GM18951 (cell line): ENCODE measurements around the gene GLRX.

ENCODE experiments used
- POLR2A ChIP-seq: IDR thresholded peaks from 4 replicates; pipeline ENCODE4 v1.6.1; 2011; ENCODE audit warnings: mild to moderate bottlenecking; ENCODE audit not compliant: insufficient read length, insufficient read depth; ENCODE audit errors: extremely low read depth
- in situ Hi-C: fragments of 300-500 bp; cut with MboI; formaldehyde crosslinking; loops from one replicate; pipeline ENCODE4 v1.12.0; 2022; ENCODE audit warnings: low sequenced_read_pairs, mixed read lengths, inconsistent platforms; ENCODE audit not compliant: unreplicated experiment

Gene GLRX

DNA sequence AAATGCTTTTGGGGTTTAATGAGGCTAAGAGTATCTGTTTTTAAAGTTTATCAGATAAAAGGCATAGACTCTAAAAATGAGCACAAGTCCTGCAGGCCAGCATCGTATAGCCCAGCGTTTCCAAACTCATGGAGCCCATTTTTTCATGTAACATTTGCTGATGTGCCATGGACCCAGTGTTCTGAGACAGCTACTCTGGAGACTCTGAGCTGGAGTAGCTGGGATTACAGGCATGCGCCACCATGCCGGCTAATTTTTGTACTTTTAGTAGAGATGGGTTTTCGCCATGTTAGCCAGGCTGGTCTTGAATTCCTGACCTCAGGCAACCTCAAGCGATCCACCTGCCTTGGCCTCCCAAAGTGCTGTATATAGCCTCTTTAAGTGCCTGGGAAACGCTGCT lies 15.8 kb downstream of the GLRX start:
- no peak for TF ChIP-seq POLR2A
- in situ Hi-C loops = no loop called here

DNA sequence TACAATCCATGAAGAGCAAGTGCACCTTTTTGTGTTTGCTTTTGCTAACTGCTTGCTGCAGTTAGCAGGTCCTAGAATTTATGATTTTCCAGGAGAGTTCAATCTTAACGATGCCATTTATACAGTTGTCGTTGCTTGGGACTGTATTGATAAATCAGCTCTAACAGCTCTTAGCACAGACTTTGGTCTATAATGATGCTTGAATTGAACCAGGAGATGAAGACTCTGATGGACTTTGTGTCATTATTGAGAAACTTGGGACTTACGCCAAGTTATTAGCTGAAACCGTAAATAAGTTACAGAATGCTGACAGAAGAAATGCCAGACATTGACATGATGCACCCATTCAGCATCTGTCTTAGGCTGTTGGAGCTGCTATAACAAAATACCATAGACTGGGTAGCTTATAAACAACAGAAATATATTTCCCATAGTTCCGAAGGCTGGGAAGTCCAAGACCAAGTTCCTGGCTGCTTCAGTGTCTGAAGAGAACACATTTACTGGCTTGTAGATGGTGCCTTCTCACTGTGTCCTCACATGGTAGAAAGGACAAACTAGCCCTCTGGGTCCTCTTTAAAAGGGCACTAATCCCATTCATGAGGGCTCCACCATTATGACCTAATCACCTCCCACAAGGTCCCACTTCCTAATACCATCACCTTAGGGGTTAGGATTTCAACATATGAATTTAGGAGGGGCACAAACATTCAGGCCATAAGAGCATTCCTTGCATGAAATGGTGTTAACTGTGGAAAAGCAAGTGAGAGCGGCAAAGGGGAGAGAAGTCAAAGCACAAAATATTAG lies 17.6 kb downstream of the GLRX start:
- TF ChIP-seq POLR2A = no peak
- in situ Hi-C loops = no loop called here

DNA sequence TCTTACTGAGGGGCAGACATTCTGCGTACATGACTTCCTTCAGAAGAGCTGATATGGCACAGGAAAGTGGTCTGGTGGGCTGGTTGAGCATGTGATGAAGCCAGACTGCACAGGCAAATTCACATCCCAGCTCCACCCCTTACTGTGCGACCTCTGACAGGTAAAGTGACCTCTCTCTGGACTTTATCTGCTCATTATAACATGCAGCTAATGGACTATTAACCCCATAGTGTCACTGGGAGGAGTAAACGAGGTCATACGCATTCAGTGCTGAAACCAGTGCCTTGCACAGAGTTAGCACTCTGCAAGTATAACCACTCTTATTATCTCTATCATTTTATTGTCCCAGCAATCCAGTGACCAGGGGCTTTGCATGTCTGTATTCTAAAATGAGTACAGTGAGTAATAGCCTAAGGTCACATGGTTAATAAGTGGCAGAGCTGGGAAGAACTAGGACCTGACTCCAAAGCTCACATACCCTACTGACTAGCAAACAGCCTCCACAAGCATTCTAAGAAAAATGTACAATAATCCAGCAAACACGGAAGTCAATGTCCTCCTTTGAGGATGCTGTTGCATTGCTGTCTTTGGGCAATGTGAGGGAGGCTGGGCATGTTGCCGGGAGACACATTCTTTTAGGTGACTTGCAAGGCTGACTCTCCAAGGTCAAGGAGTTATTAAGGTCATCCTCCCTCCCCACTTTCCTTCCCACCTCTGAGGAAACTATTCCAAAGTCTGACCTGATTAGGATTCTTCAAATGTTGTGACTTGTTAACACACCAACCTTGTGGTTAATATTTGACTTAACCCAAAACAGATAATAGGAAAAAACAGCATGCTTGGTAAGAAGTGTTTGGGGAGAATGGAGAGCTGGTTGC lies 19.0 kb downstream of the GLRX start:
- no peak for TF ChIP-seq POLR2A
- in situ Hi-C loops = no loop called here

DNA sequence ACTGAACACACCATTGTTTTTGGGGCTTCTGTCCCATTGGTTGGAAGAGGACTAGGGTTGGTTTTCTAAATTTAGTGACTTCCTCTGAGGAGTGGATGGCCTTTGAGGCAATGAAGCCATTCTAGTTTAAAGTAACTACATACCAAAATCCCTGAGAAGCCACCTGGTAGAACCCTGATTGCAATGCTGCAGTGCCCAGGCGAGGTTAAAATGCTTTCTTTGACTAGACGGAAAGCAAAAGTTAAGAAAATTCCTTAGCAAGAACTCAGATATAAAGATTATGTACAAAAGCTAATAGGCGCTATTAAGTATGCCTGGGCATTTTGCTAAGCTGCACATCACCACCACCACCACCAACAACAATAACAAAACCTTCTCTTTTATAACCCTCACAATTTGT lies 20.6 kb downstream of the GLRX start:
- in situ Hi-C loops = no loop called here
- no peak for TF ChIP-seq POLR2A

DNA sequence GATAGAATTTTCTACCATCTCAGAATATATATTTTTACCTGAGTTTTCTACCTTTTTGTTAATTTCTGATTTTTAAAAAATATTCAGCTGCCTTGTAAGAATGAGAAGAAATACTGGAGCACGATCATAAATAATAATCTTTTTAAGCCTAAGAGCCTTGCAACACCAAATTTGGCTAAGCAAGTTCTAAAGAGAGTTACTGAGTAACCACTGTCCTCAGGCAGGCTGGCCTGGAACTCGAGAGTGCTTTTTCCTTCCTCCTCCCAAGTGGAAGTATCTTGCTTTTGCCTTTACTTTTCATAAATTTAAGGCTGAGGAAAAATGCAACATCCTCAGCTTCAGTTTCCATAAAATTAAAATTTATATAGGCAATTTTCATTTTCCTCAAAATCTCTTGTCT lies 21.0 kb downstream of the GLRX start:
- no peak for TF ChIP-seq POLR2A
- in situ Hi-C loops = no loop called here

DNA sequence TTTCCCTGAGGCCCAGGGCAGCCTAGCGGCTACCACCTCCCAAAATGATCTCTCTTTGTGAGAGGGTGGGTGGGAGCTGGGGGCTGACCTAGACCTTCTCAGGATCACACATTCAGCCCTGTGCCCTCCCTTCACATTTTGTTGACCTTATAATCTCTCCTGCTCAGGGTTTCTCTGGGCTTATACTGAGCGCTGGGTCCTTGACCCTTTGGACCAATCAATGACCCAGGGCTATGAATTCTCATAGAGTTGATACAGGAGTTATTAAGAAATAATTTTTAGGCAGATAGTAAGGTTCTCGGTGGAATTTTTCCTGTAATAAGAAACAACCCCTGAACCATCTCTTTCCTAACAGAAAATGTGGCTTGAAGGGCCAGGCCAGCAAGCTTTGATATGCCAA lies 22.0 kb downstream of the GLRX start:
- in situ Hi-C loops = no loop called here
- no peak for TF ChIP-seq POLR2A

DNA sequence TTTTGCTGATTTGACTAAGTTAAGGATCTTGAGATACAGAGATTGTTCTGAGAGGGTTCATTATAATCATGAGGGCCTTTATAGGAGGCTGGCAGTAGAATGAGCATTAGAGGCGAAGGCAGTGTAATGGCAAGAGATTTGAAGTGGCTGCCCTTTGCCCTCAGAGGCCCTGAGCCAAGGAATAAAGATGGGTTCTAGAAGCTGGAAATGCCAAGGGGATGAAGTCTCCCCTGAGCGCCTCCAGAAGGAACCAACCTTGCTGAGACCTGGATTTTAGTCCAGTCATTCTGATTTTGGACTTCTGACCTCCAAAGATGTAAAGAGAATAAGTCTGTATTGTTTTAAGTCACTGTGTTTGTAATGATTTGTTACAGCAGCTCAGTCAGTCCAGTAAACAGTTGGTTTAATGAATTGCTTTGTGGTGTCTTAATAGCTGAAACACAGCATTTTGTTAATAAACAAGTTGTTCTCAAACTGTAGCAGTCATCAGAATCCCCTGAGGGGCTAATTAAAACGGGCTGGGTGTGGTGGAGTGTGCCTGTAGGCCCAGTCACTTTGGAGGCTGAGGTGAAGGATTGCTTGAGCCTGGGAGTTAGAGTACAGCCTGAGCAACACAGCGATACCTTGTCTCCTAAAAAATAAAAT lies 23.2 kb downstream of the GLRX start:
- TF ChIP-seq POLR2A = no peak
- in situ Hi-C loops = no loop called here

DNA sequence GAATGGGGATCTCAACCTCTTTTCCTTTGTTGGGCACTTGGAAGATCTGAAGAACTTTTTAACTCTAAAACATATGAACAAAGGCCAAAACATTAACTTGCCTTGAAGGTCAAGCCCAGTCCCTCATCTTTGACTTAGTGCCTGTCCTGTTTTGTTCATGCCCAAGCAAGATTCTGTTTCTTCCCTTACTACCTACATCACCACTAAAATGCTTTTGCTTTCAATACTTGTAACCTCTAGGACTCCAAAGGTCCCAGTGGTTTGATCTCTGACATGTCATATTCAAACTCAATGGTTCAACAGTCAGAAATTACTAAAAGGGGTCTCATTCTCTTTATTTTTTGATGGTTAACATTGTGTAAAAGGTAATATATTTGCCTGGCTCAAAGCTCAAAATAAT lies 24.0 kb downstream of the GLRX start:
- in situ Hi-C loops = no loop called here
- no peak for TF ChIP-seq POLR2A

DNA sequence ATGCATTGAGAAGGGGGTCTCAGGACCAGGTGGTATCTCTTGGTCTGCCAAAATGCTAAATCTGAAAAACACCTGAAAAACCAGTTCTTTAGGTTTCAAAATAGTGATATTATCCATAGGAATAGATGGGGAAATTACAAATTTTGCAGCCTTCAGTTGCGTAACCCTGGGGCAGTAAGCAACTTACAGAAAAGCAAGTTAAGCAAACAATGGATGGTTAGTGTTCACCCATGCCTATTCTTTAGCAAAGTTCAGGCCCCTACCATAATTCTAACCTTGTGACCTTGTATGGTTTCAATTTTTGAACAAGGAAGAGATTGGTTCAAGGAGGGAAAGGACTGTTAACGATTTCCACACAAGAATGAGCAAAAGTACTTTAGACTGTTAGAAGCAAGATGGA lies 24.5 kb downstream of the GLRX start:
- in situ Hi-C loops = no loop called here
- TF ChIP-seq POLR2A = no peak

DNA sequence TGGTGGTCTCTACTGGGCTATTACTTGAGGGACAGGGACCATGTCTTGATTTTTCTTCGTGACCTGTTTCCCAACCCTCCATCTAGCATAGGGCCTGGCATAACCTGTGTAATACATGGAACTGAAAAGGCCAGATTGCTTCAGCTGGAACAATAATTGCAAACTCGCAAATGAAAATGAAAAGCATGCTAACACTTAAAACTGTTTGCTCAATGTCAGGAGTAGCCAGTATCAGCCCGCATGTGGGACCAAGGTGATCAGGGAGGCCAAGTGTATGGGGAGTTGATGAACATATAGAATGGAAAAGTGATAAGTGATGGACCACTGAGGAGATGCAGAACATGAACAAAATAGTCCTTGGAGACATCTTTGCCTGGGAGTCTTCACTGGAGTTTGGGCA lies 25.2 kb downstream of the GLRX start:
- no peak for TF ChIP-seq POLR2A
- in situ Hi-C loops = no loop called here

DNA sequence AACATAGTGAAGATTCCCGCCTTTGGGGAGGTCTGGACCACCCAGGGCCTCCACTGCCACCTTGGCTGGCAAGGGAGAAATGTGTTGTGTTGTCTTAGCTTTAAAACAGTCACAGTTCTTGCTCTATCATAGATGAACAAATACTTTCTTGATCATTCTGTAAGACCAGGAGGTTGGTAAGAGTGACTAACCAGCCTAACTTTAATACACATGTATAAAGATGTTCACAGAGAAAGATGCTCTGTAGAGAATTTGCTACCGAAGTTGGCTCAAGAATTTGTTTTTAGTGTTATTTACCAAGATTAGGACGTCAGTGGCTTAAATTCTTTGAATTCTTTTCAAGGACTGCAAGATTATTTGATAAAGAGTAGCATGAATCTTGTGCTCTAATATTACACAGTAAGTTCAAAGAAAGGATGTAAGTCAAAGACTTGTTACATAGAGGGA lies 28.4 kb downstream of the GLRX start:
- in situ Hi-C loops = no loop called here

DNA sequence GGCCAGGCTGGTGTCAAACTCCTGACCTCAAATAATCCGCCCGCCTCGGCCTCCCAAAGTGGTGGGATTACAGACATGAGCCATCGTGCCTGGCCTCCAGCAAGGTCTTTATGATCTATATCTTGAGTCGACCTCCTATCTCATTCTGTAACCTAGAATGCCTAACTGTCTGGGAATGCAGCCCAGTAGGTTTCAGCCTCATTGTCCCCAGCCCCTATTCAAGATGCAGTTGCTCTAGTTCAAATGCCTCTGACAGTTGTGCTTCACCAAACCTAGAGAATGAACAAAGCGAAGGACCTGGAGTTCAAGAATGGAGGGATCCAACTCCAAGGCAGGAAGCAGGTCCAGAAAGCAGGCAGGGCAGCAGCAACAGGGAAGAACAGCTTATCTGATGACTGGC lies 30.8 kb downstream of the GLRX start:
- no peak for TF ChIP-seq POLR2A
- in situ Hi-C loops = no loop called here

More for the DNA sequence above, 28.4 kb downstream of the GLRX start:
- no peak for TF ChIP-seq POLR2A

DNA sequence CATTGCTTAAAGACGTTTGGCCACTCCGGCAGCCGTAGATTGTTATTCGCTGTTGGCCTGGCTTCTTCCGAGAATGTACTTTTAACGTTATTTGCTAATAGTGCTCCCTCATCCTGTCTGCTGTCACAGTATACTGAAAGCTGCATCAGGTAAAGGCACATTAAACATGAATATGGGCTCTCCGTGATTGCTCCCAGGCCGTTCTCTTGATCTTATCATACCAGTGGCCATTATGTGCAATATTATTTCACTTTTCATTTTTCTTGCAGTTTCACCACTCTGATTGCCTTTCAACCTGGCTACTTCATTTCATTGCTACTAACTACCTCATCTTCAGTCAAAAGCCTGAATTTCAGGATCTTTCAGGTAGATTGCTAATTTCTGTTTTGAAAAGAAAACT lies 34.0 kb downstream of the GLRX start:
- TF ChIP-seq POLR2A = no peak
- in situ Hi-C loops = loop anchor here (5.0 kb wide), 1 partner anchor 59 kb away; no protein-coding TSS in a partner anchor
